ENCODE data around the gene RFC3. TPM values are rescaled to one million over a fixed set of nuclear protein-coding genes. Genes with fewer than 3 reads are reported as not detected.

Gene RFC3
- total RNA-seq, 1 experiment from 2014 or later = 59.2 TPM

- Histone ChIP-seq H3K79me2 (ENCODE audit: insufficient read depth, low read length) (no peaks in the 10 kb centered on the region), H3K27me3 (ENCODE audit: insufficient read depth, low read length) (no peaks in the 10 kb centered on the region), H3K4me2 (ENCODE audit: insufficient read depth, insufficient read length, low read length) (no peak overlapping the region), H4K8ac (replicated peaks; ENCODE audit: insufficient read length, low read depth, low read length) (no peak overlapping the region), H2AK5ac (ENCODE audit: insufficient read length, low read length) (no peak overlapping the region), H3K23ac (ENCODE audit: insufficient read length, low read depth, low read length) (no peak overlapping the region), H3T11ph (ENCODE audit: low read length) (no peak overlapping the region), H3K4ac (ENCODE audit: low read depth, low read length) (no peak overlapping the region), H3K9ac (ENCODE audit: extremely low read depth, insufficient read length, low read length) (no peak overlapping the region), H4K91ac (ENCODE audit: insufficient read length, low read depth, low read length) (no peak overlapping the region), H2BK120ac (ENCODE audit: low read depth, low read length, poor library complexity, severe bottlenecking) (no peak overlapping the region), H3K79me1 (ENCODE audit: insufficient read depth, low read depth, low read length, poor library complexity, severe bottlenecking) (no peaks in the 10 kb centered on the region), H3K14ac (ENCODE audit: insufficient read depth, low read length) (no peak overlapping the region), H3K27ac (ENCODE audit: insufficient read length, low read depth, low read length) (no peak overlapping the region), H4K20me1 (ENCODE audit: control insufficient read depth, insufficient read depth, insufficient read length) (no peaks in the 10 kb centered on the region), H3K4me1 (ENCODE audit: insufficient read depth, low read length) (no peaks in the 10 kb centered on the region), H4K5ac (ENCODE audit: insufficient read length, low read depth, low read length) (no peak overlapping the region), H2BK15ac (ENCODE audit: low read depth, low read length) (no peak overlapping the region), H2BK20ac (ENCODE audit: low read depth, low read length, poor library complexity, severe bottlenecking) (no peak overlapping the region), H2AFZ (ENCODE audit: low read length) (no peak overlapping the region), H3K9me3 (ENCODE audit: control insufficient read depth, low read depth, low read length) (no peaks in the 10 kb centered on the region), H2BK12ac (ENCODE audit: insufficient read length, low read depth, low read length) (no peak overlapping the region), H3K18ac (ENCODE audit: insufficient read length, low read depth, low read length) (no peak overlapping the region), H3K56ac (ENCODE audit: insufficient read length, low read depth, low read length) (no peak overlapping the region), H2BK5ac (ENCODE audit: insufficient read length, low read length) (no peak overlapping the region), H3K23me2 (ENCODE audit: insufficient read length, low read depth, low read length, poor library complexity, severe bottlenecking) (no peaks in the 10 kb centered on the region)
- no peak for TF ChIP-seq CTCF (conservative IDR thresholded peaks at IDR 0.05)
- Mint-ChIP-seq H3K27ac (no peak overlapping the region), H3K4me1 (peaks cover 7 to 8% of the 10 kb centered on the region in 2 experiments), H3K9me3 (peaks cover 3 to 5% of the 10 kb centered on the region in 2 experiments; a peak in 4 of 5 replicates), H3K27me3 (ENCODE audit: low read depth) (no peaks in the 10 kb centered on the region), H3K4me3 (no peak overlapping the region), H3K36me3 (ENCODE audit: insufficient read depth in 1 of 3, low read depth in 3 of 3) (peaks cover 0 to 5% (median 0%) of the 10 kb centered on the region in 3 experiments; a peak in 1 of 7 replicates)
- DNase-seq = no peak
- WGBS (ENCODE audit: extremely low coverage, insufficient read length, low lambda C conversion rate) = no CpG with 5 or more reads among the region's 6 CpGs
Observed at GRCh38 chr13:33787051-33787591, 30.8 kb upstream of the RFC3 start.

Measured in H9 (cell line).